HepG2 (cell line): ENCODE data around the gene PPRC1. TPM values are rescaled to one million over a fixed set of nuclear protein-coding genes. Genes with fewer than 3 reads are reported as not detected.
A peak's percentile ranks its signal among the peaks of the same experiment; 100 is the strongest.

Source experiments
- BRF2 ChIP-seq: sonication (generic); formaldehyde crosslinking; IDR thresholded peaks from 2 replicates; pipeline ENCODE4 v1.8.1; 2022; ENCODE audit warnings: mild to moderate bottlenecking, missing genetic modification reagents
- CHD2 ChIP-seq: IDR thresholded peaks from 2 replicates; pipeline ENCODE4 v1.6.1; 2011; ENCODE audit warnings: low read depth, low read length, improper control_type of control experiment
- EZH2 ChIP-seq: conservative IDR thresholded peaks from 2 replicates; pipeline ENCODE4 v1.6.1; 2012; ENCODE audit warnings: mild to moderate bottlenecking, low read depth, low read length, moderate library complexity
- FOSL2 ChIP-seq: sonication (generic); formaldehyde crosslinking; IDR thresholded peaks from 2 replicates; pipeline ENCODE4 v1.4.0; 2020; ENCODE audit warnings: missing genetic modification reagents
- GLMP ChIP-seq: sonication (generic); formaldehyde crosslinking; IDR thresholded peaks from 2 replicates; pipeline ENCODE4 v1.9.0; 2021; ENCODE audit warnings: missing genetic modification reagents, mild to moderate bottlenecking, borderline replicate concordance
- HMGA1 ChIP-seq: sonication (generic); formaldehyde crosslinking; conservative IDR thresholded peaks from 2 replicates; pipeline ENCODE4 v1.4.0; 2020; ENCODE audit warnings: missing genetic modification reagents
- KLF15 ChIP-seq: sonication (generic); formaldehyde crosslinking; IDR thresholded peaks from 2 replicates; pipeline ENCODE4 v1.8.1; 2023; ENCODE audit warnings: borderline replicate concordance, mild to moderate bottlenecking, inconsistent platforms, missing genetic modification reagents, mixed read lengths
- MTA3 ChIP-seq: sonication (generic); formaldehyde crosslinking; IDR thresholded peaks from 2 replicates; pipeline ENCODE4 v1.4.0; 2020; ENCODE audit warnings: missing genetic modification reagents
- RBM22 ChIP-seq: fragments of 200-400 bp; formaldehyde crosslinking; optimal IDR thresholded peaks from 2 replicates; pipeline ENCODE3; 2017; ENCODE audit warnings: mild to moderate bottlenecking, low read length, moderate library complexity
- SALL1 ChIP-seq: sonication (generic); formaldehyde crosslinking; IDR thresholded peaks from 2 replicates; pipeline ENCODE4 v1.8.0; 2022; ENCODE audit warnings: mild to moderate bottlenecking, missing genetic modification reagents
- SKI ChIP-seq: fragments of 450-650 bp; IDR thresholded peaks from one replicate; pipeline ENCODE4 v1.6.1; 2018; ENCODE audit warnings: mild to moderate bottlenecking; ENCODE audit not compliant: partially characterized antibody
- SMC3 ChIP-seq: IDR thresholded peaks from 2 replicates; pipeline ENCODE4 v1.6.1; 2011; ENCODE audit warnings: low read length, improper control_type of control experiment
- SOX5 ChIP-seq: IDR thresholded peaks from 2 replicates; pipeline ENCODE4 v1.6.1; 2016; ENCODE audit warnings: borderline replicate concordance
- THAP11 ChIP-seq: IDR thresholded peaks from 2 replicates; pipeline ENCODE4 v1.6.1; 2016; ENCODE audit warnings: missing biosample characterization, missing genetic modification reagents
- U2AF2 ChIP-seq: fragments of 200-400 bp; formaldehyde crosslinking; IDR thresholded peaks from 2 replicates; pipeline ENCODE4 v1.6.1; 2017; ENCODE audit warnings: low read depth, mild to moderate bottlenecking, low read length
- XBP1 ChIP-seq: sonication (generic); formaldehyde crosslinking; IDR thresholded peaks from 2 replicates; pipeline ENCODE4 v1.5.0; 2020; ENCODE audit warnings: missing genetic modification reagents
- ZNF138 ChIP-seq: sonication (generic); formaldehyde crosslinking; IDR thresholded peaks from 2 replicates; pipeline ENCODE4 v1.5.0; 2020; ENCODE audit warnings: mild to moderate bottlenecking, low read depth, missing genetic modification reagents
- ZNF160 ChIP-seq: sonication (generic); formaldehyde crosslinking; IDR thresholded peaks from 2 replicates; pipeline ENCODE4 v1.8.0; 2022; ENCODE audit warnings: mild to moderate bottlenecking, inconsistent platforms, missing genetic modification reagents
- ZNF263 ChIP-seq: sonication (generic); formaldehyde crosslinking; IDR thresholded peaks from 2 replicates; pipeline ENCODE4 v1.4.0; 2020; ENCODE audit warnings: missing genetic modification reagents
- ZNF264 ChIP-seq: sonication (generic); formaldehyde crosslinking; IDR thresholded peaks from 2 replicates; pipeline ENCODE4 v1.4.0; 2020; ENCODE audit warnings: missing genetic modification reagents
- ZNF766 ChIP-seq: sonication (generic); formaldehyde crosslinking; IDR thresholded peaks from 2 replicates; pipeline ENCODE4 v1.5.0; 2020; ENCODE audit warnings: missing genetic modification reagents, borderline replicate concordance
- ZNF800 ChIP-seq: sonication (generic); formaldehyde crosslinking; IDR thresholded peaks from 2 replicates; pipeline ENCODE4 v1.4.0; 2020; ENCODE audit warnings: missing genetic modification reagents
- ZNF816 ChIP-seq: sonication (generic); formaldehyde crosslinking; IDR thresholded peaks from 2 replicates; pipeline ENCODE4 v1.8.0; 2022; ENCODE audit warnings: missing genetic modification reagents, mild to moderate bottlenecking, borderline replicate concordance
- polyA plus RNA-seq, 8 experiments: library from polyadenylated mRNA; depleted of rRNA in 3 of 8; stranded (reverse) in 7 of 8; unstranded in 1 of 8; fragments of >200 nt; fragmentation: Illumina TruSeq in 4 of 8; extraction: Trizol in 4 of 8; gene quantifications; 2 replicates each; pipeline versions ENCODE4 v1.2.1 to v1.2.3, GENCODE V29; 2011 to 2016; ENCODE audit warnings: low read depth in 4 of 8, missing spikeins in 1 of 8, mixed read lengths in 1 of 8; ENCODE audit not compliant: insufficient read depth in 1 of 8
- total RNA-seq, 5 experiments: library from RNA; depleted of rRNA; stranded (reverse); fragments of >200 nt; fragmentation: Illumina TruSeq; extraction: Trizol; gene quantifications; 2 replicates each; pipeline ENCODE4 v1.2.3, GENCODE V29; 2016; ENCODE audit warnings: low read depth in 1 of 5
- TF ChIP-seq, protein P1 (sequence below): sonication (generic); formaldehyde crosslinking; IDR thresholded peaks from 2 replicates; pipeline ENCODE4 v1.9.0; 2021; ENCODE audit warnings: missing genetic modification reagents, borderline replicate concordance
- TF ChIP-seq, protein P2 (sequence below): sonication (generic); formaldehyde crosslinking; IDR thresholded peaks from 2 replicates; pipeline ENCODE4 v1.8.0; 2022; ENCODE audit warnings: mild to moderate bottlenecking, missing genetic modification reagents, moderate library complexity

PPRC1 gene
- total and polyA plus RNA-seq, 2 of the 13 experiments (the other 11 are each of a cell fraction or from before 2014, with no cell fraction given): 18.7 to 24.2 TPM

DNA sequence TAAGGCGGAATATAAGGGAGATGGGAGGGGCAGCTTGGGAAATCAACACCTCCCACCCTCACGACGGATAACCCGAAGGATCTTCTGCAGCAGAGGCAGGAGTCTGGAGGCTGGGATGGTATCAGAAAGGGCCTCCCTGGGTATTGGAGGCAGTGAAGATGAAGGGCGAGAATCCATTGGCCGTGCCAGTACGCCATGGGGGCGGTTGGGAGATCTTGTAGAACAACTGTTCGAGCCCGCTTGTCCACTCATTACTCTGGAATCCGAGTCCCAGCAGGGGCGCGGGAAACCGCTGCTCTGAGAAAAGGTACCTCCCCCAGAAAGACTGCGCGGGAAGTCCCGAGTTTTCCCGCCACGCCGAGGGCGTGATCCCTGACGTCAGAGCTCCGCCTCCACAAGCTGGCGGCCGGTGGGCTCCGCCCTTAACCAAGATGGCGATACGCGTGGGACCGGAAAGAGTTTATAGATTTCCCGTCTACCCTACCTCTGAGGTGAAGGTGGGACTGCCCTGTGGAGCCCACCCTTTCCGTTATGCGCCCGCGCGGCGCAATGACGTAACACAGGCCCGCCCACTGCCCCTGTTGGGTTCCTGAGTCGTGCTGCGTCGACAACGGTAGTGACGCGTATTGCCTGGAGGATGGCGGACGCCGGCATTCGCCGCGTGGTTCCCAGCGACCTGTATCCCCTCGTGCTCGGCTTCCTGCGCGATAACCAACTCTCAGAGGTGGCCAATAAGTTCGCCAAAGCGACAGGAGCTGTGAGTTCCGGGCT, 19.1 kb downstream of the PPRC1 start, which contains the start of gene NOLC1 (continued):
- TF ChIP-seq ZNF800 (CRISPR knock-in tag) (peak; percentile 69), GLMP (CRISPR knock-in tag) (no peak), BRF2 (CRISPR knock-in tag) (0 out of 2 replicates have a peak, but pooled peaks have one; percentile 88), EZH2 (no peak), FOSL2 (CRISPR knock-in tag) (peak; percentile 75), XBP1 (CRISPR knock-in tag) (peak; percentile 22), ZNF264 (no peak), U2AF2 (no peak), KLF15 (peak; percentile 79; the same call in 1 of the 2 replicates), ZNF138 (CRISPR knock-in tag) (no peak; the same call in 1 of the 2 replicates), RBM22 (peak; percentile 93), SOX5 (CRISPR knock-in tag) (peak; percentile 11; the same call in 1 of the 2 replicates), HMGA1 (CRISPR knock-in tag) (no peak), ZNF160 (CRISPR knock-in tag) (peak; percentile 77), CHD2 (peak; percentile 69; the same call in 1 of the 2 replicates), ZNF263 (CRISPR knock-in tag) (peak; percentile 20), ZNF766 (CRISPR knock-in tag) (peak; percentile 71; the same call in 1 of the 2 replicates), ZNF816 (CRISPR knock-in tag) (peak; percentile 84; the same call in 1 of the 2 replicates), SALL1 (CRISPR knock-in tag) (peak; percentile 87), SKI (peak; percentile 47), SMC3 (no peak), MTA3 (CRISPR knock-in tag) (no peak), THAP11 (CRISPR knock-in tag) (peak; percentile 97)
- TF ChIP-seq, protein P1, sequence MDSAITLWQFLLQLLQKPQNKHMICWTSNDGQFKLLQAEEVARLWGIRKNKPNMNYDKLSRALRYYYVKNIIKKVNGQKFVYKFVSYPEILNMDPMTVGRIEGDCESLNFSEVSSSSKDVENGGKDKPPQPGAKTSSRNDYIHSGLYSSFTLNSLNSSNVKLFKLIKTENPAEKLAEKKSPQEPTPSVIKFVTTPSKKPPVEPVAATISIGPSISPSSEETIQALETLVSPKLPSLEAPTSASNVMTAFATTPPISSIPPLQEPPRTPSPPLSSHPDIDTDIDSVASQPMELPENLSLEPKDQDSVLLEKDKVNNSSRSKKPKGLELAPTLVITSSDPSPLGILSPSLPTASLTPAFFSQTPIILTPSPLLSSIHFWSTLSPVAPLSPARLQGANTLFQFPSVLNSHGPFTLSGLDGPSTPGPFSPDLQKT (CRISPR knock-in tag): no peak
- TF ChIP-seq, protein P2, sequence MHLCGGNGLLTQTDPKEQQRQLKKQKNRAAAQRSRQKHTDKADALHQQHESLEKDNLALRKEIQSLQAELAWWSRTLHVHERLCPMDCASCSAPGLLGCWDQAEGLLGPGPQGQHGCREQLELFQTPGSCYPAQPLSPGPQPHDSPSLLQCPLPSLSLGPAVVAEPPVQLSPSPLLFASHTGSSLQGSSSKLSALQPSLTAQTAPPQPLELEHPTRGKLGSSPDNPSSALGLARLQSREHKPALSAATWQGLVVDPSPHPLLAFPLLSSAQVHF: peak; percentile 73; the same call in 1 of the 2 replicates
